CD4-positive, alpha-beta T cell (primary cell): ENCODE data around the gene SAMMSON. TPM values are rescaled to one million over a fixed set of nuclear protein-coding genes. Genes with fewer than 3 reads are reported as not detected.

Experiments used
- ATAC-seq: fragments of 200-7000 bp; cut with Tn5 transposase; one replicate; pipeline ENCODE4 v1.10.0; 2022; ENCODE audit warnings: mild to moderate bottlenecking; ENCODE audit not compliant: poor library complexity
- CTCF ChIA-PET: fragments of 350-600 bp; sonication (Branson Sonifier 250); formaldehyde crosslinking; loops from one replicate; lab custom pipeline; 2021; ENCODE audit warnings: antibody characterized with exemption, inconsistent platforms; lab: Charles Lee
- POLR2A ChIA-PET: fragments of 350-600 bp; sonication (Branson Sonifier 250); formaldehyde crosslinking; loops from one replicate; lab custom pipeline; 2021; ENCODE audit warnings: antibody characterized with exemption, inconsistent platforms; lab: Charles Lee
- DNase-seq, 14 experiments: peaks; one replicate each; pipeline ENCODE4 v3.0.0-alpha.2; 2013 to 2020; ENCODE audit warnings: mixed read lengths in 2 of 14
- H3K27ac ChIP-seq, 2 donors: one replicate each; pipeline versions ENCODE4 v1.5.1 to v1.7.0; 2013; ENCODE audit warnings: low read length in 2 of 2, low read depth in 1 of 2, mild to moderate bottlenecking in 1 of 2
- H3K27me3 ChIP-seq, 2 experiments: 1 replicate in 1 of 2; 2 replicates in 1 of 2; pipeline versions ENCODE4 v1.6.1 to v1.7.0; 2013; ENCODE audit warnings: low read length in 2 of 2, control low read depth in 1 of 2, mild to moderate bottlenecking in 1 of 2, moderate library complexity in 1 of 2; ENCODE audit not compliant: insufficient read depth in 2 of 2, control insufficient read depth in 1 of 2
- H3K36me3 ChIP-seq: one replicate; pipeline ENCODE4 v1.6.1; 2013; ENCODE audit warnings: low read length, control low read depth; ENCODE audit not compliant: insufficient read depth
- H3K4me1 ChIP-seq: one replicate; pipeline ENCODE4 v1.6.1; 2013; ENCODE audit warnings: low read length, control low read depth; ENCODE audit not compliant: insufficient read depth
- H3K4me3 ChIP-seq: one replicate; pipeline ENCODE4 v1.5.1; 2013; ENCODE audit warnings: mild to moderate bottlenecking, low read length, moderate library complexity
- H3K9me3 ChIP-seq, 2 experiments: 1 replicate in 1 of 2; 2 replicates in 1 of 2; pipeline versions ENCODE4 v1.6.1 to v1.7.0; 2013; ENCODE audit warnings: low read length in 2 of 2, mild to moderate bottlenecking in 2 of 2, control low read depth in 1 of 2, moderate library complexity in 1 of 2; ENCODE audit not compliant: control insufficient read depth in 1 of 2, insufficient read depth in 1 of 2
- H3K27ac Mint-ChIP-seq: one replicate; pipeline ENCODE4 v1.8.0; 2020; ENCODE audit warnings: mixed read lengths
- H3K27me3 Mint-ChIP-seq: one replicate; pipeline ENCODE4 v1.8.0; 2021; ENCODE audit warnings: mixed read lengths
- H3K36me3 Mint-ChIP-seq: one replicate; pipeline ENCODE4 v1.8.0; 2021; ENCODE audit warnings: low read depth, mixed read lengths
- H3K4me1 Mint-ChIP-seq: one replicate; pipeline ENCODE4 v1.8.0; 2021; ENCODE audit warnings: low read depth, mixed read lengths
- H3K4me3 Mint-ChIP-seq: one replicate; pipeline ENCODE4 v1.8.0; 2020; ENCODE audit warnings: mild to moderate bottlenecking, mixed read lengths
- H3K9me3 Mint-ChIP-seq: one replicate; pipeline ENCODE4 v1.8.0; 2020; ENCODE audit warnings: mixed read lengths
- CTCF ChIP-seq: fragments of 200-600 bp; IDR thresholded peaks from one replicate; pipeline ENCODE4 v1.8.0; 2022; ENCODE audit warnings: antibody characterized with exemption, mild to moderate bottlenecking
- intact Hi-C, 2 experiments: fragments of 100-400 bp; cut with DNase I in 1 of 2; cut with micrococcal nuclease in 1 of 2; formaldehyde crosslinking; loops; one replicate each; pipeline versions ENCODE4 v1.15.1 to v1.9.0; 2023 to 2025; cut with DNase I, micrococcal nuclease
- total RNA-seq, 174 experiments: library from RNA in 2 of 174; stranded (reverse) in 2 of 174; gene quantifications; one replicate each; pipeline ENCODE4 v1.2.3 and lab custom pipeline; 2021 to 2026

Gene SAMMSON
- total RNA-seq, 2 experiments from 2014 or later = not detected

GRCh38 chr3:69970827-69971226, 28.7 kb upstream of the SAMMSON start:
- Histone ChIP-seq H3K27me3 (no peaks in the 10 kb centered on the region), H3K4me3 (no peak overlapping the region), H3K27ac (no peak overlapping the region), H3K4me1 (no peaks in the 10 kb centered on the region), H3K36me3 (no peaks in the 10 kb centered on the region), H3K9me3 (no peaks in the 10 kb centered on the region)
- CTCF ChIA-PET = no interaction called here
- no peaks in the 10 kb centered on the region for H3K4me1 Mint-ChIP-seq
- no peaks in the 10 kb centered on the region for H3K36me3 Mint-ChIP-seq
- peaks cover 2% of the 10 kb centered on the region for H3K9me3 Mint-ChIP-seq
- intact Hi-C loops = no loop called here
- H3K27ac Mint-ChIP-seq = no peak overlapping the region
- TF ChIP-seq CTCF = no peak
- ATAC-seq (no peak), DNase-seq (no peak)
- no peak overlapping the region for H3K4me3 Mint-ChIP-seq
- peaks cover 6% of the 10 kb centered on the region for H3K27me3 Mint-ChIP-seq
- POLR2A ChIA-PET = no interaction called here

DNA sequence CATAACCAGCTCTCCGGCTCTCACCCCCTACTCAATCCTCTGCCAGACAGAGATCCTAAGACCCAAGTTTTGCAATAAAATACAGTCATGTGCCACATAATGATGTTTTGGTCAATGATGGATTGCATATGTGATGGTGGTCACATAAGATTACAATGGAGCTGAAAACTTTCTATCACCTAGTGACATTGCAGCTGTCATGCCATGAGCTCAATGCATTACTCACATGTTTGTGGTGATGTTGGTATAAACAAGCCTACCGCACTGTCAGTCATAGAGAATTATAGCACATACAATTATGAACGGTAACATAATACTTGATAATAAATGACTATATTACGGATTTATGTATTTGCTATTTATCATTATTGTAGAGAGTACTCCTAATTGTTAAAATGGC, 26.9 kb upstream of the SAMMSON start:
- Mint-ChIP-seq H3K36me3 (no peaks in the 10 kb centered on the region), H3K4me3 (no peak overlapping the region), H3K9me3 (peaks cover 7% of the 10 kb centered on the region), H3K27me3 (peaks cover 6% of the 10 kb centered on the region), H3K27ac (no peak overlapping the region), H3K4me1 (no peaks in the 10 kb centered on the region)
- POLR2A ChIA-PET = no interaction called here
- Histone ChIP-seq H3K27me3 (no peaks in the 10 kb centered on the region), H3K27ac (no peak overlapping the region), H3K4me3 (no peak overlapping the region), H3K9me3 (peaks cover 0 to 1% of the 10 kb centered on the region in 2 experiments), H3K36me3 (no peaks in the 10 kb centered on the region), H3K4me1 (no peaks in the 10 kb centered on the region)
- ATAC-seq = no peak
- intact Hi-C loops = no loop called here
- TF ChIP-seq CTCF = no peak
- no peak for DNase-seq
- CTCF ChIA-PET = no interaction called here

- ChIA-PET CTCF (no interaction called here), POLR2A (no interaction called here)
- intact Hi-C loops = no loop called here
- Histone ChIP-seq H3K36me3 (no peaks in the 10 kb centered on the region), H3K27ac (no peak overlapping the region), H3K27me3 (no peaks in the 10 kb centered on the region), H3K4me3 (no peak overlapping the region), H3K4me1 (no peaks in the 10 kb centered on the region), H3K9me3 (peaks cover 0 to 3% of the 10 kb centered on the region in 2 experiments)
- ATAC-seq (no peak), DNase-seq (no peak)
- no peak for TF ChIP-seq CTCF
- Mint-ChIP-seq H3K4me3 (no peak overlapping the region), H3K36me3 (no peaks in the 10 kb centered on the region), H3K9me3 (peaks cover 7% of the 10 kb centered on the region), H3K4me1 (no peaks in the 10 kb centered on the region), H3K27ac (no peak overlapping the region), H3K27me3 (peaks cover 6% of the 10 kb centered on the region)
These were observed 23.5 kb upstream of the SAMMSON start for GRCh38 chr3:69976021-69976420.
